H1 (cell line): ENCODE measurements around the gene ATAD3A. TPM values are rescaled to one million over a fixed set of nuclear protein-coding genes. Genes with fewer than 3 reads are reported as not detected.

ENCODE experiments used
- CTCF ChIA-PET: fragments of 300-600 bp; sonication (Branson Sonifier 250); formaldehyde crosslinking; loops from one replicate; lab custom pipeline; 2021; ENCODE audit not compliant: partially characterized antibody; lab: Charles Lee
- POLR2A ChIA-PET: fragments of 300-600 bp; sonication (Branson Sonifier 250); formaldehyde crosslinking; loops from one replicate; lab custom pipeline; 2021; ENCODE audit warnings: inconsistent platforms; ENCODE audit not compliant: partially characterized antibody; lab: Charles Lee
- DNase-seq, 2 experiments: peaks; one replicate each; pipeline versions ENCODE4 v3.0.0 to v3.0.0-alpha.2; 2010 to 2022; ENCODE audit warnings: low spot score in 2 of 2, low read depth in 1 of 2, mixed read lengths in 1 of 2
- FAIRE-seq: peaks from 2 replicates; lab custom pipeline; 2011; peaks lifted over from hg19 to GRCh38; lab: Jason Lieb, UNC
- H2AFZ ChIP-seq: 2 replicates; pipeline ENCODE4 v1.8.1; 2012; ENCODE audit warnings: low read length, inconsistent platforms
- H2AK5ac ChIP-seq: 2 replicates; pipeline ENCODE4 v1.6.1; 2013; ENCODE audit warnings: low read depth, low read length
- H2BK120ac ChIP-seq: replicated peaks from 2 replicates; pipeline ENCODE3; 2013; ENCODE audit warnings: low read depth, low read length, inconsistent platforms
- H2BK12ac ChIP-seq: 2 replicates; pipeline ENCODE4 v1.6.1; 2013; ENCODE audit warnings: low read depth, low read length
- H2BK15ac ChIP-seq: 2 replicates; pipeline ENCODE4 v1.6.1; 2013; ENCODE audit warnings: low read length
- H2BK20ac ChIP-seq: 2 replicates; pipeline ENCODE4 v1.6.1; 2013; ENCODE audit warnings: low read length
- H2BK5ac ChIP-seq: 2 replicates; pipeline ENCODE4 v1.6.1; 2013; ENCODE audit warnings: low read depth, low read length
- H3K14ac ChIP-seq: 2 replicates; pipeline ENCODE4 v1.6.1; 2013; ENCODE audit warnings: inconsistent platforms; ENCODE audit not compliant: insufficient read length
- H3K18ac ChIP-seq: 2 replicates; pipeline ENCODE4 v1.6.1; 2013; ENCODE audit warnings: low read length; ENCODE audit errors: extremely low read depth
- H3K23ac ChIP-seq: 2 replicates; pipeline ENCODE4 v1.6.1; 2013; ENCODE audit warnings: inconsistent platforms; ENCODE audit not compliant: insufficient read length
- H3K23me2 ChIP-seq: 2 replicates; pipeline ENCODE4 v1.6.1; 2013; ENCODE audit warnings: low read depth, low read length
- H3K27ac ChIP-seq: 2 replicates; pipeline ENCODE4 v1.6.1; 2011; ENCODE audit warnings: low read depth, low read length, inconsistent platforms
- H3K27me3 ChIP-seq, 4 experiments: replicated peaks in 1 of 4; 1 replicate in 1 of 4; 2 replicates in 3 of 4; pipeline versions ENCODE4 v1.6.1 to v1.8.1; 2011 to 2013; ENCODE audit warnings: low read length in 3 of 4, mild to moderate bottlenecking in 3 of 4, inconsistent platforms in 2 of 4, mixed read lengths in 2 of 4, moderate library complexity in 1 of 4; ENCODE audit not compliant: control insufficient read depth in 3 of 4, insufficient read depth in 3 of 4; ENCODE audit errors: extremely low read depth in 1 of 4
- H3K36me3 ChIP-seq, 4 experiments: 2 replicates each; pipeline versions ENCODE4 v1.6.1 to v1.8.1; 2011 to 2013; ENCODE audit warnings: mild to moderate bottlenecking in 4 of 4, low read length in 3 of 4, moderate library complexity in 2 of 4, control low read depth in 1 of 4, inconsistent platforms in 1 of 4; ENCODE audit not compliant: insufficient read depth in 4 of 4, control insufficient read depth in 2 of 4
- H3K4ac ChIP-seq: replicated peaks from 2 replicates; pipeline ENCODE3; 2013; ENCODE audit warnings: low read length, low read depth, mixed read lengths, inconsistent platforms; ENCODE audit not compliant: insufficient read length
- H3K4me1 ChIP-seq, 4 experiments: replicated peaks in 1 of 4; 1 replicate in 1 of 4; 2 replicates in 3 of 4; pipeline versions ENCODE4 v1.6.1 to v1.8.1; 2011 to 2013; ENCODE audit warnings: low read length in 3 of 4, inconsistent platforms in 2 of 4, mixed read lengths in 1 of 4; ENCODE audit not compliant: insufficient read depth in 4 of 4, control insufficient read depth in 3 of 4
- H3K4me2 ChIP-seq, 2 experiments: 2 replicates each; pipeline versions ENCODE4 v1.6.1 to v1.8.1; 2011 to 2013; ENCODE audit warnings: low read depth in 2 of 2, low read length in 2 of 2, control low read depth in 1 of 2, inconsistent platforms in 1 of 2, mild to moderate bottlenecking in 1 of 2; ENCODE audit not compliant: insufficient read depth in 1 of 2
- H3K4me3 ChIP-seq, 4 experiments: fragments of 200-600, 300-600 bp in 1 of 4; sonication (generic), shearing (Covaris generic), sonication (Bioruptor Twin) in 1 of 4; 2 replicates each; pipeline versions ENCODE4 v1.5.1 to v1.8.1; 2011 to 2016; ENCODE audit warnings: low read length in 4 of 4, low read depth in 3 of 4, control low read depth in 2 of 4, inconsistent platforms in 2 of 4, mild to moderate bottlenecking in 2 of 4, mixed read lengths in 1 of 4, moderate library complexity in 1 of 4; ENCODE audit not compliant: insufficient read depth in 2 of 4; ENCODE audit errors: extremely low read depth in 1 of 4
- H3K56ac ChIP-seq: replicated peaks from 2 replicates; pipeline ENCODE3; 2013; ENCODE audit warnings: low read depth, mild to moderate bottlenecking, mixed read lengths, low read length, inconsistent platforms; ENCODE audit not compliant: insufficient read length
- H3K79me1 ChIP-seq: 2 replicates; pipeline ENCODE4 v1.6.1; 2013; ENCODE audit warnings: low read depth, low read length, control low read depth
- H3K79me2 ChIP-seq, 2 experiments: 2 replicates each; pipeline versions ENCODE4 v1.6.1 to v1.8.1; 2012 to 2013; ENCODE audit warnings: low read length in 2 of 2, mild to moderate bottlenecking in 2 of 2, inconsistent platforms in 1 of 2; ENCODE audit not compliant: insufficient read depth in 2 of 2, control insufficient read depth in 1 of 2
- H3K9ac ChIP-seq, 4 experiments: replicated peaks in 1 of 4; 1 replicate in 1 of 4; 2 replicates in 3 of 4; pipeline versions ENCODE4 v1.6.1 to v1.8.1; 2011 to 2013; ENCODE audit warnings: low read depth in 3 of 4, low read length in 3 of 4, control low read depth in 2 of 4, mild to moderate bottlenecking in 2 of 4, moderate library complexity in 2 of 4, inconsistent platforms in 1 of 4; ENCODE audit errors: extremely low read depth in 1 of 4
- H3K9me3 ChIP-seq, 2 experiments: 2 replicates each; pipeline versions ENCODE4 v1.6.1 to v1.8.1; 2012 to 2013; ENCODE audit warnings: mild to moderate bottlenecking in 2 of 2, moderate library complexity in 2 of 2, control low read depth in 1 of 2, inconsistent platforms in 1 of 2, low read depth in 1 of 2, low read length in 1 of 2, mixed read lengths in 1 of 2; ENCODE audit not compliant: insufficient read depth in 2 of 2
- H4K20me1 ChIP-seq, 2 experiments: replicated peaks in 1 of 2; 2 replicates each; pipeline versions ENCODE3 to v1.8.1; 2011 to 2013; ENCODE audit warnings: inconsistent platforms in 2 of 2, low read length in 2 of 2, mild to moderate bottlenecking in 1 of 2; ENCODE audit not compliant: insufficient read depth in 2 of 2, control insufficient read depth in 1 of 2
- H4K5ac ChIP-seq: 2 replicates; pipeline ENCODE4 v1.6.1; 2013; ENCODE audit warnings: low read length, low read depth, mixed read lengths, inconsistent platforms; ENCODE audit not compliant: insufficient read length
- H4K8ac ChIP-seq: 2 replicates; pipeline ENCODE4 v1.8.0; 2013; ENCODE audit warnings: mild to moderate bottlenecking, moderate library complexity, low read length, inconsistent platforms; ENCODE audit not compliant: insufficient read depth; ENCODE audit errors: extremely low read depth
- H4K91ac ChIP-seq: replicated peaks from 2 replicates; pipeline ENCODE3; 2013; ENCODE audit warnings: low read length, mixed read lengths, inconsistent platforms; ENCODE audit not compliant: insufficient read length
- CBX8 ChIP-seq: fragments of 300-800, 300-1000 bp; sonication (generic); IDR thresholded peaks from 2 replicates; pipeline ENCODE4 v1.7.1; 2016; ENCODE audit warnings: low read depth, low read length, borderline replicate concordance
- HDAC2 ChIP-seq, 2 experiments: fragments of 300-600 bp in 1 of 2; sonication (generic) in 1 of 2; IDR thresholded peaks; 2 replicates each; pipeline ENCODE4 v1.6.1; 2011 to 2012; ENCODE audit warnings: low read depth in 2 of 2, low read length in 2 of 2, mild to moderate bottlenecking in 2 of 2, moderate library complexity in 2 of 2, borderline replicate concordance in 1 of 2, inconsistent platforms in 1 of 2
- NRF1 ChIP-seq: IDR thresholded peaks from 2 replicates; pipeline ENCODE4 v1.6.1; 2011; ENCODE audit warnings: mild to moderate bottlenecking, low read depth, low read length, improper control_type of control experiment
- SRF ChIP-seq: IDR thresholded peaks from 2 replicates; pipeline ENCODE4 v1.6.1; 2011; ENCODE audit warnings: mild to moderate bottlenecking, low read depth, low read length, moderate library complexity
- YY1 ChIP-seq: IDR thresholded peaks from 2 replicates; pipeline ENCODE4 v1.6.1; 2011; ENCODE audit warnings: low read depth, mild to moderate bottlenecking, low read length
- WGBS, 2 experiments: shearing (Covaris generic) in 1 of 2; methylation state at CpG; one replicate each; pipeline versions ENCODE4 v1.1.6 to v1.1.7; 2013 to 2015; ENCODE audit warnings: low lambda C conversion rate in 2 of 2, mixed read lengths in 2 of 2, inconsistent platforms in 1 of 2, low coverage in 1 of 2, missing lambda C conversion rate in 1 of 2; ENCODE audit not compliant: insufficient replicate concordance in 2 of 2, insufficient coverage in 1 of 2, insufficient read length in 1 of 2; ENCODE audit errors: extremely low coverage in 1 of 2, missing lambda C conversion rate in 1 of 2; 5-methylcytosine and 5-hydroxymethylcytosine counted together
- polyA plus RNA-seq, 7 experiments: library from polyadenylated mRNA; depleted of rRNA in 3 of 7; stranded (reverse) in 5 of 7; unstranded in 2 of 7; fragments of >200 nt in 5 of 7; fragments of 200-250 nt in 2 of 7; gene quantifications; 1 replicate in 5 of 7; 2 replicates in 1 of 7; 4 replicates in 1 of 7; pipeline versions ENCODE4 v1.2.1 to v1.2.3, GENCODE V29; 2011 to 2013; ENCODE audit warnings: missing spikeins in 2 of 7, mixed read lengths in 2 of 7
- total RNA-seq: library from RNA; stranded (reverse); fragmentation: NEBNext Ultra II Directional; extraction: Animal tissue kit (Norgen Biotek cat#: 25700); gene quantifications from 2 replicates; pipeline ENCODE4 v1.2.1, GENCODE V29; 2021

ATAD3A gene
- total and polyA plus RNA-seq, 2 of the 8 experiments (the other 6 are each of a cell fraction or from before 2014, with no cell fraction given) = 28.3 to 64.7 TPM

- no peak overlapping the region for H3K9ac ChIP-seq
- no peak overlapping the region for H2BK120ac ChIP-seq
- H3K36me3 ChIP-seq = peaks cover 2 to 16% (median 11%) of the 10 kb centered on the region in 4 experiments; a peak in 4 of 8 replicates
- no peak overlapping the region for H2BK15ac ChIP-seq
- POLR2A ChIA-PET = interaction anchor here (0.8 to 23.0 kb wide), 2 partner anchors 18 to 35 kb away, joined by 3 to 367 read pairs; no protein-coding TSS in a partner anchor
- H4K91ac ChIP-seq = no peak overlapping the region
- H4K5ac ChIP-seq = no peak overlapping the region
- no peak overlapping the region for H2BK5ac ChIP-seq
- H3K18ac ChIP-seq = no peak overlapping the region
- H3K23ac ChIP-seq = no peak overlapping the region
- DNase-seq (no peak), FAIRE-seq (no peak)
- no peak overlapping the region for H2AK5ac ChIP-seq
- H2BK12ac ChIP-seq = no peak overlapping the region
- H3K4me1 ChIP-seq = no peaks in the 10 kb centered on the region
- no peak overlapping the region for H3K4me2 ChIP-seq
- H2AFZ ChIP-seq = no peak overlapping the region
- no peaks in the 10 kb centered on the region for H3K9me3 ChIP-seq
- peaks cover 0 to 3% of the 10 kb centered on the region in 2 experiments; a peak in 1 of 4 replicates for H3K79me2 ChIP-seq
- TF ChIP-seq HDAC2 (IDR thresholded peaks at IDR 0.05; ENCODE audit: borderline replicate concordance in 1 of 2, low read depth in 2 of 2, low read length in 2 of 2) (no peak), NRF1 (no peak), SRF (no peak), YY1 (no peak), CBX8 (no peak)
- 93% methylated on average over 23 of the region's 23 CpGs; no CpG with 5 or more reads in 1 of the 2 experiments for WGBS, 2 experiments
- peaks cover 7% of the 10 kb centered on the region; the same call in 1 of the 2 replicates for H3K79me1 ChIP-seq
- no peak overlapping the region for H3K14ac ChIP-seq
- no peak overlapping the region for H4K8ac ChIP-seq
- H2BK20ac ChIP-seq = no peak overlapping the region
- CTCF ChIA-PET = interaction anchor here (0.7 to 1.7 kb wide), 10 partner anchors 10 to 175 kb away, joined by 3 to 6 read pairs (median 3); no protein-coding TSS in a partner anchor
- no peaks in the 10 kb centered on the region for H3K23me2 ChIP-seq
- H3K4ac ChIP-seq = no peak overlapping the region
- H3K27me3 ChIP-seq = no peaks in the 10 kb centered on the region
- peaks cover 11 to 25% of the 10 kb centered on the region in 2 experiments for H4K20me1 ChIP-seq
- H3K27ac ChIP-seq = no peak overlapping the region
- H3K56ac ChIP-seq = no peak overlapping the region
- no peak overlapping the region for H3K4me3 ChIP-seq
Observed at GRCh38 chr1:1545946-1546737, 34.2 kb downstream of the ATAD3A start.
